CD4-positive, alpha-beta T cell treated with Interleukin-2 at 100 ng/mL for 4 hours (primary cell): Measurements from ENCODE around the gene BACH2.
A peak's percentile ranks its signal among the peaks of the same experiment; 100 is the strongest.

Experiments used
- DNase-seq: peaks from one replicate; pipeline ENCODE4 v3.0.0-alpha.2; 2020; ENCODE audit warnings: low spot score

BACH2 gene

DNA sequence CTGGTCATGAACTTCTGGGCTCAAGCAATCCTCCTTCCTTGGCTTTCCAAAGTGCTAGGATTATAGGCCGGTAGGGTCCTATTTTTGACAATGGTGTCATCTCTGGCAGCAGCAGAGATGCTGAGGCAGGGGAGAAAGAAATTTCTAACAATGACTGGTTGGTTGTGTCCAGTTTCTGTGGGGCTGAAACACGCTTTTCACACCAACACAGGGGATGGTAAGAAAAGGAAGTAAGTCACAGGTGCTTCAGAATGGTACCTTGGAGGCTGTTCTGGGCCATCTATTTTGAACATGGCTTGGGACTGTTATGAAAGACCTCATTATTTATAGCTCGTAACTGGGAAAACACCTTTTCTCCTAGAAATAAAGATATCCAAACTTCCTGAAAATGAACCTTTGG, 329.7 kb downstream of the BACH2 start:
- no peak for DNase-seq

DNA sequence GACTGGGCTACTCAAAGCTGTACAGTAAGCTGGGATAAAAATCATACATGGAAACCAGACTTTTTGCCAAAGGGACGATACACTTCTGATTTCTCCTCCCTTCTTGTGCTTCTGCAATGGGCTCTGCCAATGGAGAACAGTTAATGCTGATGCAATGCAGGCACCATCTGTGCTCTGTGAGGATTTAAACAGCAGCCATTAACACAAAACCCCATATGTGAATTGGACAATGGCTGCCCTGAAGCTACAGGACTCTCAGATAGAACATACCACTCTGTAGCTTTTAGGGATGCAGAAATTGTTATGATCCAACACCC, 330.5 kb downstream of the BACH2 start:
- DNase-seq = no peak

DNA sequence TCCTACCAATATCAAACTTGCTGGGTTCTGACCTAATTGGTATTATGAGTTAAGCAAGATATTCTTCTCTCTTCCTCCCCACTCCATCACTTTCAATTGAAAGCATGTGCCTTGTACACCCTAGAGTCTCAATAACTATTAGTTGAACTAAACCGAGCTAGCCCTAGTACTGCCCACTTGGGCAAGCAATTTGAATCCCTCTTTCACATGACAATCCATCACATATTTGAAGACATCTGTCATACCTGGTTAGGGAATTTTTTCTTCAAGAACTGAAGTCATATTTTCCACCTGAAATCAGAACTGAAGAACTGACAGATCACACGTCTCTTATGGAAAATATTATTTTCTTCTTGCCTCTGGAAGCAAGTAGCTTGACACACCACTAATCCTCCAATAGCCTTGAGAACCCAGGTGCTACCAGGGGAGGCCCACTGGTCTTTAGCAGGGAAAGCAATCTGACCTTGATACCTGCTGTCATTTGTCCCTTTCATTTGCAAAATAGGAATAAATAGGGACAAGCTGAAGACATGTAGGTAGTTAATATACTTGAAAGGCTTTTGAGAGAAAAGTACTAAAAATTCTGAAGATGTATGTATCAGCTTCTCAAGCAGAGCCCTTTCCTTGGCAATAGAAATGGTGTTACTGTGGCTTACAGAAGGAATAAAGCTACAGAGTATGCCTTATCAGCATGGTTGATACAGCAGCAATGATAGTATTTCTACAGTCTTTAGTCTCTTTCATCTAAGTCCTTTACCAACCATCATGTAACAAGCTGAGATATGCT, 331.0 kb downstream of the BACH2 start:
- DNase-seq = no peak

DNA sequence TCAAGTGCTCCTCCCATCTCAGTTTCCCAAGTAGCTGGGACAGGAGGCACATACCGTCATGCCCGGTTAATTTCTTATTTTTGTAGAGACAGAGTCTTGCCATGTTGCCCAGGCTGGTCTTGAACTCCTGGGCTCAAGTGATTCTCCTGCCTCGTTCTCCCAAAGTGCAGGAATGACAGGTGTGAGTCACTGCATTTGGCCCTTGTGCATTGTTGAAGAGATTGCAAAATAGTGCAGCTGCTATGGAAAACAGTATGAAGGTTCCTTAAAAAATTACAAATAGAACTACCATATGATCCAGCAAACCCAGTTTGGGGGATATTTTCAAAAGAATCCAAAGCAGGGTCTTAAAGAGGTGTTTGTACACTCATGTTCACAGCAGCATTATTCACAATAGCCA, 333.3 kb downstream of the BACH2 start:
- no peak for DNase-seq

DNA sequence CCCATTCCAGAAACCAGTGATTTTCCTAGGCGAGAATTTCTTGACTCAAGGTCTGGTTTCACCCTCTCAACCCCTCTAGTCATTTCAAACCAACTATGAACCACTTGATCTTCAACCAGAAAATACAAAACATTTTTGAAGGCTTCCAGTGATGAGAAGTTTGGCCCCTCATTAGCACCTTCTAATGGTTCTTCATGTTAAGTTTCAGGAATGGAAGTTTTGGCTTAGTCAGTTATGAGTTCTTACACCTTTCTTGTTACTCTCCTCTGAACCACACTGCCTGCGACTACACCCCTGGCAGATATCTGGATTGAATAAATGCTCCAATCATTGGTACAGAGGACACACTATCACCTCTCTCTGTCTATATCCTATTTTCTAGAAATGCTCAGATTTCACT, 335.2 kb downstream of the BACH2 start:
- no peak for DNase-seq

DNA sequence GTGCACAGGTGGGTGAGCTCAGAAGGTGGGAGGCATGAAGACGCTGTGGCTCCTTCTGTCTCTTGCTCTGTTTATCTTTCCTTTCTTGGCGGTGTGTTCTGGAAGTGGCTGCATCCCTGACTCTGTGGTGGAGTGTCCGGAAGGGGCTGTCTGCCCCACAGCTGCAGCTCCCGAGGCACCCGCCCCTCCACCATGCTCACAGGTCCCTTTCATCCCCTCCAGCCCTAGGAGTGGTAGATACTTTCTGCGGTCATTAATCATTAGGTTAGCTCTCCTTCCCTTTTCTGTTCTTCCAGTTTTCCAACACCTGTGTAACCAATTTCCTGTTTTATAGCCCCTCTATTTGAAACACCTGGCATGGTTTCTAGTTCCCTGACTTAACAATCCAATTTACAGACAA, 336.8 kb downstream of the BACH2 start:
- no peak for DNase-seq

DNA sequence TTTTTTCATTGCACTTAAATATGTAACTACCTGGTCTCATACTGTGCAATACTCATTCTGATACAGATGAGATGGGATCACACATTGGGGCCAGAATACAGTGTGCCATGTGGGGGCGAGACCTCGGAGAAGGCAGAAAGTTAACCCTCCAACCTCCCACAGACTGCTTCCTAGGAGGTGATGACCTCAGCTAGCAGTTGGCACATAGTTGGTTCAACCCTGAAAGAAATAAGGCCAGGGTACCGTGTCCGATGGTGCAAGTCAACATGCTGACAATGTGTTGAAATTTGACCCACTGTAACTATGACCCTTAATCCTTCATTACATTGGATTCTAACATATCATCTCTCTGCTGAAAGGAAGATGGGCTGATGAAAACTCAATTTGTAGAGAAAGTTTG, 340.5 kb downstream of the BACH2 start:
- DNase-seq = no peak

DNA sequence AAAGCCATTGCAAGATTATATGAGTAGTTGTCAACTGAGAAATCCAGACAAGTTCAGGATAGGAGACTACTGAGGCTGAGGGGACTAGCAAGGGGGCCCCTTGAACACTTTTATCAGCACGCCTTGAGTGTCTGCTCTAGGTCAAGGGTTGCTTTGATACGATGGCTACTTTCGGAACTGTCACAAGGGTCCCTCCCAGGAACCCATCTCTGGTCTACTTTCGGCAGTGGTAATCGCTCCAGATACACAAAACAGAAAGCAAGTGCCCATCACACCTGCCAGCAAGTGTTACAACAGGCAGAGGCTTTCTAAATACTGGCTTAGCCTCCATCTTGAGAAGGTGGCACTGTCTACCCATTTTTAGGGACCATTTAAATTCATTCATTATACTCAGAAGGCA, 341.3 kb downstream of the BACH2 start:
- no peak for DNase-seq

DNA sequence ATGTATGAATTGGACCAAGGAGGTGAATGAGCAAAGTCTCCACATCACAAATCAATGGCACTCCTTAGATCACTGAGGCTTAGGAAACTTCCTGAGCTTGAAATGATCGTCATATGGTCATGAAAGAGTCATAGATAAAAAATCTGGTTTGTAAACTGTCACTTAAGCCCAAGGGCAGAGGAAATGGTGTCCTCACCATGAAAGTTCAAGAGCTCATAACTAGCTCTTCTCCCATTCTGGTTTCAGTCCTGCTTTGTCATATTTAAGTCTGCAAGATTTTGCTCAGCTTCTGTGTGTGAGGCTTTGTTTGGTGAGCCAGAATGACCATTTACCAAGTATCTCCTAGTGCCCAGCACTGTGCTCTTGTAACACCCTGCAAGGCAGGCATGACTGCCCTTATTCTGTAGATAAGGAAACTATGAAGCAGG, 341.9 kb downstream of the BACH2 start:
- DNase-seq = no peak

DNA sequence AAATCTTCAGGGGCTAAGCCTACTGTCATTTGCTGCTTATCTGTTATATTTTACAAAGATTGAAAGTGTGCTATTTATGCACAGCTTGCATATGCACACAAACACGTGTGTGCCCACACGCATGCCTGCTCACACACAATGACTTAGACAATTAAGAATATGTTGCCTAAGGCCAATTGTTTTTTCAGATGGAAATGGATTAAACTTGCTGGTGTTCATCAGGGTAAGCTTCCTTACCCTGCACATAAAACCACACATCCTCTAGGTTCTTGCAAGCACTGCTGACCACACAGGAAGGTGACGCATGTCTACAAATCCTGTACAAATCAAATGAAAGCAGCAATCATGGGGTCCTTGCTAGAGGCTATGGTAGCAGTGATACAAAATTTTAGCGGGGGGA, 344.0 kb downstream of the BACH2 start:
- peak; percentile 80 for DNase-seq

DNA sequence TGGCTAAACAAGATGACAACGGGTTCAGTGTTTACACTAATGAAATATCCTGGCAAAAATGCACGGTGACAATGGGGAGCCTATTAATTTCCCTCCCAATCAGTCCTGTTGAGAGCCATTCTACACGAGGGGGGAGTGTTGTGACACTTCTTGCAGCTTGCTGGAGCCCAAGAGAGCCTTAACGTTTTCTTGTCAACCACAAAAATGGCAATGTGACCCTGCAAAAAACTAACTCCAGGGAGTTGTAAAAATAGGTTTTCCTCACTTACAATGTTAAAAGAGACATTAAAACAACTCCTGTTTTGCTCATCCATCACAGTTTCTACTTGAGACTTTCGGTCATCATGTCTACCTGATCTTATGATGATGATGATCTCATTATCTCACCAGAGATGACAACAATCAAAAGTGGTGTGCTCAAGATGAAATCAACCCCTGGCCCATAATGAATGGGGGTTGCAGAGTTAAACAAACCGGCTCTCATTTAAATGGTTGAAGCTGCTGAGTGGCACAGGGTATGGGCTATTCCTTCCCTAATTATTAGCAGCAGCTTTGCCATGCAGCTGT, 344.5 kb downstream of the BACH2 start:
- peak; percentile 19 for DNase-seq

DNA sequence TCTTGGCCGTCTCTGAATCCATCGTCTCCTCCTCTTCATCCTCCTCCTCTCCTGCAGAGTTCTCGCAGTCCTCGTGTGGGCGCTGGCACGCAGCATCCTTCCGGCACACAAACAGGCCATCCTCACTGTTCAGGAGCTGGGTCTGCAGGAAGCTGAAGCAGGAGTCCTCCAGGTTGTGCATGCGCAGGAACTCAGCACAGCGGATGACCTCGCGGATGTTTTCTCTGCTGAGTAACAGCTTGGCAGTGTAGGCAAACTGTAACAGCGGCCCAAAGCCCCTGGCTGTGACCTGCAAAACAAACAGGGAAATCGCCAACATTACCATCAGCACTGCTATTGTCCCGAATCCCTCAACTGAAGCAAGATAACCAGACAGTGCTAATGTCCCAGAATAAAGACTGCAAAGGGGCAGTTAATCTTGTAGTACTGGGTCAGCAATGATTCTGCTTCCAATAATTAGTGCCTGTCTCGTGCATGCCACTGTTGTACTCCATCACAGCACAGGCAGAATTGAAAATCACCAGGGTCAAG, 345.0 kb downstream of the BACH2 start:
- no peak for DNase-seq

DNA sequence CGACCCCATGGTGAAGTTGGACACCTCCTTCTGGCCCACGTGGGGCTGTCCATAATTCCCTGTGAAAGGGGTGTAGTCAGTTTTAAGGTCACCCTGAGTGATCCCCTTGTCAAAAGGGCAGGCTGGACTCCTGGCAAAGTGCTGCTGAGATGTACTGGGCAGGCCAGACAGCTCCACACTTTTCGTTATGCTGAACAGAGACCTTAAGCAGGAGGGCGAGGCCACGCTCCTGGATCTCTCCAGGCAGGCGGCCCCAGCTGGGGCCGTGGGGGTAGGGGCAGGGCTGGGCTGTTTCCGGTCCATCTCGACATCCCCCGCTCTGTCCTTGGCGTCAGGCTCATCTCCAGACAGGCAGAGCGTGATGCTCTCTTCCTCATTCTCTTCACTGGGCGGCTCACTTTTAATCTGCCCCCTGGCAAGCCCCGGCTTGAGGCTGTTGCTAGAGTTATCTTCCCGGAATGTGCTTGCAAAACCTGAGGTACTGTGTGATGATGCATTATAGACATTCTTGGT, 345.7 kb downstream of the BACH2 start:
- DNase-seq = no peak

DNA sequence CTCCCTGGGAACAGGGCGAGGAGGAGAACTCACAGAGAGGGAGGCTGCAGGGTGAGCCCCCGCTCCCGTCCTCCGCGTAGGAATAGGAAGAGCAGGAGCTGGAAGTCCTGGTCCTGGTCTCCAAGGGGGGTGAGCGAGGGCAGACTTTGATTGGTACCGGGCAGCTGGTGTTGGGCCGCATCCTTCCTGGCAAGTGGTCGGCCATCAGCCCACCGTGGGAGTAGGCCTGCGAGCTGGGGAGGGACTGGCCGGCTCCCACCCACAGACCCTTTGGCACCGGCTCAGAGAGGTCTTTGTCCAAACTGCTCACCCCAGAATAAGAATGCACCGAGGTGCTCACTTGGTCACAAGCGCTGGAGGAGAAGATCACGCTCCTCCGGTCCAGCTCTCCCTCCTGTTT, 346.2 kb downstream of the BACH2 start:
- no peak for DNase-seq

DNA sequence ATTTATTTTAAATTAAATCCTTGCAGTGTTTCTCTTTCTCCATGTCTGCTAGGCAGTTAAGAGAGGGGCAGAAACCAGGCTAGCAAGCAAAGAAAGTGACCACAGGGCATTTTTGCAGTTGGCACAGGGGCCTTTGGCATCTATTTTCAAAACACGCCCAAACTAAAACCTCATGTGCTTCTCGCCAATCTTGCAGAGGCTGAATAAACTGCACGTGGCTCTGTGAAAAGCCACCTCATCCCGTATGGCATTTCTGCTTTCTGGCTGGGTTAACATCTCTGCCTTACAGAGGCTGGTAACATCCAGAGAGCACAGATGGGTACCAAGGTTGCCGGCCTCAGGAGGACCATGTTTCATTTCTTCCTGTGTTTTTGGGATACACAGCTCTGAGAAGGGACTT, 347.8 kb downstream of the BACH2 start:
- no peak for DNase-seq

DNA sequence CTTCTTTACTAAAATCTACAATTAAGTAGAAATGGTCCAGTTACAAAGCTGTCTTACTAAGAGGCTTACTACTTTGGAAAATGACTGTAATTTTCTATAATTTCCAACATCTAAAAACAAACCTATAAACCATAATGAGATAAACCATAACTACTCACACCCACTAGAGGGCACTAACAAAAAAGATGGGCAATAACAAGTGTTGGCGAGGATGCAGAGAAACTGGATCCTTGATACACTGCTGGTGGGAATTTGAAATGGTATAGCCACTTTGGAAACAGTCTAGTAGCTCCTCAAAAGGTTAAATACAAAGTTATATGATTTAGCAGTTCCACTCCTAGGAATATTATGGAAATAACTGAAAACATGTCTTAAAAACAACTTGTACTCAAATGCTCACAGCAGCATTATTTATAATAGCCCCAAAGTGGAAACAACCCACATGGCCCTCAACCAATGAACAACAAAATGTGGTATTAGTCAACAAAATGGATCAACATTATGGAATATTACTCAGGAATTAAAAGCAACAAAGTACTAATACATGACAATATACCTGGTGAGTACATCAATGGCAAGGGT, 351.7 kb downstream of the BACH2 start:
- DNase-seq = peak; percentile 42

DNA sequence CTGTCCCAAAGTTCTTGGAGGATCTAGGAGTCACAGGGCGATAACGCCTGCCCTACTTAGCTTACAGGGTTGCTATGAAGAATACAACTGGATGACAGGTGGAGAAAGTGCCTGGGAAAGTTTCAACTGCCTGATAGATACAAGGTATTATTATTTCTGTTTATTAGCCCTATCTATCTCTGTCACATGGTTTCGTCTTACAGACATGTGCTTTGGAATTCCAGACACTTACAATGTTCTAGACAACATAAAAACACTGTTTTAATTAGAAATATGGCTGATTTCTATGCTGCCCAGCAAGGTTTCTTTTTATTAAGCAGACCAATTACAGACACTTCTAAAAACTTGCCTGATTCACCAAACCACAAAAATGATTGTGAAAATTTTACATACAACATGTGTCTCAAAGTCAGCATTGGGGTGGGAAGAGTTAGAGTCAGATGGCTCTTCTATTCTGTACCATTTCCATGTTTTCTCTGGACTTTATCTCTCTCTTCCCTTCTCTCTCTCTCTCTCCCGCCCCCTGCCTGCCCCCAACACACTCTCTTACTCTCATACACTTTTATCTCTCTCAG, 352.4 kb downstream of the BACH2 start:
- no peak for DNase-seq

DNA sequence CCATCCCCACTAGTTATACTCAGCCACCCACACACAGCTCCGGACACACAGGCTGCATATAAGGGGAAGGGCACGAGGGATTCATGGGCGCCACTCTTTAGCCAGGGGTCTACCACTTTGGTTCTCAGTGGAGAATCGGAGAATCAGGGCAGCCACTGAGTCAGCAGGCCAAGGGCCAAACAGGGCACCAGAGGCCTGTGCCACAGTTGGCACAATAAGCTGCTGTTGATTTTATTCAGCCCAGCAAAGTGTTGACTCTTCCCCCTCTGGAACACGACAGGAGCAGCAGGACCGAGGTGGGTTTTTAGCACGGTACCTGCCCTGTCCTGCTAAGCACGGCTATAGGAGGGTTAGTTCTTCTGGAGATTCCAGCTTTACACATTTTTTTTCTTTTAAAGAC, 354.0 kb downstream of the BACH2 start:
- no peak for DNase-seq

DNA sequence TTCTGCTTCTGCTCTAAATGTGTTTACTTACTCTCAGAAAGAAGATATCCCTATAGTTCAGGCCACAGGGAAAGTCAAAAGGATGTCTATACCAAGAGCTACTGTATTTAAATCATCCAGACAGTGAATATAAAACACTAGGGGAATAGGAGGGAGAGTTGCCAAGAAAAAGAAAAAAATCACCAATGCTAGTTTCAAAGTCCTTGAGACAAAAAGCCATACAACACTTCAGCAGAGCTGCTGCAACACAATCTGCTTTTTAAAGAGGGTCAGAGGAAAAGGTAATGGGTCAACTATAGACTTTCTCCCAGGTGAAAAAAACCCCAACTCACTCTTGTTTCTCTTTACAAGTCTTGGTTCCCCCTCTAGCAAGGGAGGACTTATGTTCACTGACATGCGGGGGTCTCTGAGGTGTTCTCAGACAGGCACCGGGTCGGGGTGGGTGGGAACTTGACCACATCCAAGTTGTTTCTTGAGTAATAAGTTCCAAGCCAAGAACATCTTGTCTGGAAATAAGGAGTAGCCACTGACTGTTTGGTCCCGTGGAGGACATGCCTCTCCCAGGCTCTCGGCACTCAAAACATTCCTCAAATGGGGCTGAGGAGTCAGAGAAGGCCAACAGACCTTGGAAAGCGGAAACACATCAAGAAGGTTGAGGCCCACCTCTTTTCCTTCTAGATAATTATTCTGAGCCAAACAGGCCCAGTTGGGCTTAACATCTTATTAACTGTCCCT, 354.7 kb downstream of the BACH2 start:
- DNase-seq = no peak

DNA sequence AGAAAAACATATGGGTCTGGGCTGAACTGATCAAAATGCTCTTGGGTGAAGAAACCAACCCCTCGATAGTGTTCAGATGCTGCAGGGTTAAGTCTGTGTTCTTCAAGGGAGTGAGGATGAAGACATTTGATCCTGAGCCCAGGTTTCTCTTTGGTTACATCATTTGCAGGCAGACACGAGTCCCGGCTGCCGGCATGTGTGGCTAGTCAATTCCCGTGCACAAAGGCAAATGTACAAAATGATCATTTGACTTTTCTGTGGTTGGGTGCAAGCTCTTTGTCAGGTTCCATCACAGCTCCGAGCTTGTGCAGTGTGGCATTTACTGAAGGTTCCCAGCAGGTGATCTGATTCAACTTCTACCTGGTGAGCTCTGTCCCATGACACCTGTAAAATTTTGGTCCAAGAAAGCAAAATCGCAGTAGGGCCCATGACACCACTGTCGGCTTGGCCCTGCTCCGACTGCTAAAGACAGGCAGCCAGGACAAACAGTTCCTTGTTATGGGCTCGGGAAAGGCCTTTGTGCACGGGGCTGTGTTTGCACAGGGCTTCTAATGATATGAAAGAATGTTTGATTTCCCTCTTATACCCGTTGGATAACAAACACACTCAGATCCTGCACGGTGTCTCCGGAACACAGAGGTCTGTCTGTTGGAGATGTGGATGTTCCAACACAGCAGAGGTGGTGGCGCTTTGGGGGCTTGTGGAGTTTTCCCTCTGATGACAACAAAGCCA, 355.4 kb downstream of the BACH2 start:
- no peak for DNase-seq

DNA sequence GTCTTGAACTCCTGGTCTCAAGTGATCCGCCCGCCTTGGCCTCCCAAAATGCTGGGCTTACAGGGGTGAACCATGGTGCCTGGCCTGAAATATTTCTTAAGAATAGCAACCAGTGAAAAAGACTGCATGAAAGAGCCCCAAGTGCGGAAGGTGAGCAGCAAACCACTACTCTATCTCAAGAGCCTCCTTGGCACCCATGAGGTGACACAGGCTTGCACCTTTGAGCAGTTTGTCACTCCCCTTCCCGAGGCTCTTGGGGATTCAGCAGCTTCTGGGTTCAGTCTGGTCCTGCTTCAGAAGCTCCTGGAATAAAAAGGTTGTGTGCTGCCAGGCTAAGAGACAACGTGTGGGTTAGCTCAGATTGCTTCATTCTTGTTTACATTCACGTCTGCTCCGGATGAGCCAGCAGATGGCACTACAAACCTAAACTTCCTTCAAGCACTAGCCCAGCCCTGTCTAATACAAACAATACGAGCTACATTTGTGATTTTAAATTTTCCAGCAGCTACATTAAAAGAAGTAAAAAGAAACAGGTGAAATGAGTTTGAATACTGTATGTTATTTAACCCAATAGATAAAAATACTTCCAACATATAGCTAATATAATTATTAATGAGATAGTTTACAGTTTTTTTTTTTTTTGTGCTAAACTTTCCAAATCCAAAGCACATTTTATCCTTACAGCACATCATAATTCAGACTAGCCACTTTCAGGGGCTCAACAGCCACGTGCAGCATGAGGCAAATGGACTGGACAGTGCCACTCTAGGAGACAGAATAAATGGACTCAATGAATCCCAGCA, 356.2 kb downstream of the BACH2 start:
- DNase-seq = peak; percentile 80
